Measurements from ENCODE around the gene TTC24. TPM values are rescaled to one million over a fixed set of nuclear protein-coding genes. Genes with fewer than 3 reads are reported as not detected.

Gene TTC24
- total RNA-seq, 1 experiment from 2014 or later = not detected

Other genes with a start within 250 kb of the TTC24 start
- gene CCT3, start 241.4 kb upstream of the TTC24 start, total RNA-seq (2014; rRNA removed) = 341 and 346 TPM in 2 replicates
- gene TSACC, start 241.2 kb upstream of the TTC24 start, total RNA-seq (2014; rRNA removed) = not detected in 2 replicates
- gene RHBG, start 210.5 kb upstream of the TTC24 start, total RNA-seq (2014; rRNA removed) = not detected in 2 replicates
- 21.9 and 23.2 TPM in 2 replicates for gene MEF2D, start 78.9 kb upstream of the TTC24 start, total RNA-seq (2014; rRNA removed)
- gene IQGAP3, start 7.2 kb upstream of the TTC24 start, total RNA-seq (2014; rRNA removed) = 45.6 and 48.0 TPM in 2 replicates
- 74.9 and 101 TPM in 2 replicates for gene NAXE, start 12.1 kb downstream of the TTC24 start, total RNA-seq (2014; rRNA removed)
- gene GPATCH4, start 21.8 kb downstream of the TTC24 start, total RNA-seq (2014; rRNA removed) = 24.1 and 26.0 TPM in 2 replicates
- not detected in 2 replicates for gene HAPLN2, start 39.7 kb downstream of the TTC24 start, total RNA-seq (2014; rRNA removed)
- not detected in 2 replicates for gene BCAN, start 62.4 kb downstream of the TTC24 start, total RNA-seq (2014; rRNA removed)
- 470 and 483 TPM in 2 replicates for gene NES, start 97.7 kb downstream of the TTC24 start, total RNA-seq (2014; rRNA removed)
- gene CRABP2, start 125.9 kb downstream of the TTC24 start, total RNA-seq (2014; rRNA removed) = 1.5 and 2.2 TPM in 2 replicates
- gene METTL25B, start 148.7 kb downstream of the TTC24 start, total RNA-seq (2014; rRNA removed) = 10.0 and 11.2 TPM in 2 replicates
- gene ISG20L2, start 149.0 kb downstream of the TTC24 start, total RNA-seq (2014; rRNA removed) = 14.2 and 25.6 TPM in 2 replicates
- gene MRPL24, start 161.4 kb downstream of the TTC24 start, total RNA-seq (2014; rRNA removed) = 80.4 and 86.1 TPM in 2 replicates
- gene HDGF, start 172.0 kb downstream of the TTC24 start, total RNA-seq (2014; rRNA removed) = 327 and 339 TPM in 2 replicates
- gene PRCC, start 187.8 kb downstream of the TTC24 start, total RNA-seq (2014; rRNA removed) = 36.8 and 44.4 TPM in 2 replicates
- gene SH2D2A, start 237.1 kb downstream of the TTC24 start, total RNA-seq (2014; rRNA removed) = not detected in 2 replicates

All from LHCN-M2 (cell line).